GM12878 (cell line): Measurements from ENCODE around the gene IQUB. TPM values are rescaled to one million over a fixed set of nuclear protein-coding genes. Genes with fewer than 3 reads are reported as not detected.

Source experiments
- GABPA ChIP-seq: IDR thresholded peaks from 2 replicates; pipeline ENCODE4 v1.6.1; 2014; ENCODE audit warnings: antibody characterized with exemption, low read depth, mild to moderate bottlenecking, inconsistent platforms
- HDAC2 ChIP-seq: fragments of 200-600 bp; sonication (generic); IDR thresholded peaks from 2 replicates; pipeline ENCODE4 v1.6.1; 2017
- MTA3 ChIP-seq: IDR thresholded peaks from 2 replicates; pipeline ENCODE4 v1.6.1; 2012; ENCODE audit warnings: low read length, inconsistent platforms, borderline replicate concordance
- NFYA ChIP-seq: IDR thresholded peaks from 2 replicates; pipeline ENCODE4 v1.6.1; 2011; ENCODE audit warnings: low read depth, mild to moderate bottlenecking, low read length, improper control_type of control experiment, borderline replicate concordance
- NR2C2 ChIP-seq: IDR thresholded peaks from 2 replicates; pipeline ENCODE4 v1.6.1; 2011; ENCODE audit warnings: borderline replicate concordance, low read depth; ENCODE audit not compliant: control insufficient read depth, insufficient read length
- PBX3 ChIP-seq: IDR thresholded peaks from 2 replicates; pipeline ENCODE4 v1.6.1; 2011; ENCODE audit warnings: mild to moderate bottlenecking, low read depth, low read length, moderate library complexity; ENCODE audit not compliant: insufficient replicate concordance
- REST ChIP-seq: IDR thresholded peaks from 2 replicates; pipeline ENCODE4 v1.6.1; 2012; ENCODE audit warnings: mild to moderate bottlenecking, low read depth, low read length
- STAT3 ChIP-seq: IDR thresholded peaks from 2 replicates; pipeline ENCODE4 v1.6.1; 2011; ENCODE audit warnings: low read depth, low read length, improper control_type of control experiment
- polyA plus RNA-seq, 11 experiments: library from polyadenylated mRNA; depleted of rRNA in 4 of 11; unstranded in 6 of 11; stranded (reverse) in 5 of 11; fragments of >200 nt; fragmentation: Nextera tagmentation in 4 of 11; fragmentation: Illumina TruSeq in 1 of 11; extraction: Ambion mirVana in 4 of 11; extraction: Trizol in 1 of 11; gene quantifications; 1 replicate in 1 of 11; 2 replicates in 10 of 11; pipeline versions ENCODE4 v1.2.1 to v1.2.3, GENCODE V29; 2011 to 2016; ENCODE audit warnings: inconsistent platforms in 2 of 11, missing spikeins in 2 of 11, low read depth in 1 of 11
- total RNA-seq, 4 experiments: library from RNA; depleted of rRNA in 3 of 4; stranded (reverse); fragments of >200 nt in 3 of 4; fragmentation: Illumina TruSeq in 1 of 4; extraction: Trizol in 1 of 4; gene quantifications; 2 replicates each; pipeline versions ENCODE4 v1.2.1 to v1.2.3, GENCODE V29; 2013 to 2021

The IQUB gene
- total and polyA plus RNA-seq, 10 of the 15 experiments (the other 5 are each of a cell fraction or from before 2014, with no cell fraction given): 0.04 to 0.08 TPM; not detected in 8

GRCh38 chr7:123538189-123538714 is 3.9 kb upstream of the IQUB start (continued):
- TF ChIP-seq PBX3: no peak
- TF ChIP-seq REST: no peak
- TF ChIP-seq NFYA: no peak
- TF ChIP-seq HDAC2: no peak
- TF ChIP-seq NR2C2: no peak
- no peak for TF ChIP-seq GABPA
- TF ChIP-seq STAT3: no peak
- no peak for TF ChIP-seq MTA3
